HG03045 (cell line): ENCODE data around the gene NMT1.

ENCODE experiments used
- ATAC-seq: cut with Tn5 transposase; IDR thresholded peaks from one replicate; pipeline ENCODE4 v1.9.1; 2021; ENCODE audit warnings: mild to moderate bottlenecking, moderate library complexity; ENCODE audit not compliant: unreplicated experiment

The NMT1 gene

GRCh38 chr17:45104029-45104428, 42.9 kb downstream of the NMT1 start:
- no peak for ATAC-seq

GRCh38 chr17:45104497-45104896, 43.4 kb downstream of the NMT1 start:
- no peak for ATAC-seq

- no peak for ATAC-seq
Observed at GRCh38 chr17:45104907-45105624, 43.9 kb downstream of the NMT1 start.

GRCh38 chr17:45106096-45106495, 45.0 kb downstream of the NMT1 start:
- ATAC-seq = no peak

GRCh38 chr17:45106582-45106981, 45.5 kb downstream of the NMT1 start:
- ATAC-seq = no peak

GRCh38 chr17:45107293-45108010, 46.3 kb downstream of the NMT1 start:
- no peak for ATAC-seq

GRCh38 chr17:45108051-45108450, 46.9 kb downstream of the NMT1 start:
- no peak for ATAC-seq

GRCh38 chr17:45108595-45109521, 47.7 kb downstream of the NMT1 start:
- ATAC-seq = no peak

GRCh38 chr17:45110676-45111611, 49.8 kb downstream of the NMT1 start:
- no peak for ATAC-seq

- no peak for ATAC-seq
Observed at GRCh38 chr17:45111850-45112249, 50.7 kb downstream of the NMT1 start.

GRCh38 chr17:45112559-45113423, 51.7 kb downstream of the NMT1 start:
- ATAC-seq = no peak

- no peak for ATAC-seq
Observed at GRCh38 chr17:45113424-45113754, 52.3 kb downstream of the NMT1 start.

GRCh38 chr17:45114117-45114932, 53.2 kb downstream of the NMT1 start:
- ATAC-seq = no peak

GRCh38 chr17:45115015-45115625, 54.0 kb downstream of the NMT1 start:
- ATAC-seq = no peak

- no peak for ATAC-seq
Observed at GRCh38 chr17:45115871-45116270, 54.8 kb downstream of the NMT1 start.

GRCh38 chr17:45116434-45117016, 55.4 kb downstream of the NMT1 start:
- no peak for ATAC-seq

- no peak for ATAC-seq
Observed at GRCh38 chr17:45117334-45117733, 56.2 kb downstream of the NMT1 start.
